MCF 10A (cell line): ENCODE results near the gene ALPK1. TPM values are rescaled to one million over a fixed set of nuclear protein-coding genes. Genes with fewer than 3 reads are reported as not detected.

Source experiments
- BruUV-seq: library from RNA; stranded (reverse); fragments of 400-500 nt; replicated peaks from 2 replicates; lab custom pipeline; 2021; lab: Mats Ljungman, UMichigan
- CTCF ChIA-PET: fragments of 300-600 bp; sonication (Branson Sonifier 250); formaldehyde crosslinking; extraction: SDS; loops from one replicate; lab custom pipeline; 2021; ENCODE audit warnings: antibody characterized with exemption, inconsistent platforms; lab: Yijun Ruan, JAX
- POLR2A ChIA-PET: fragments of 300-600, 350-650 bp; sonication (Branson Sonifier 250); formaldehyde crosslinking; extraction: SDS; loops from one replicate; lab custom pipeline; 2020; ENCODE audit warnings: antibody characterized with exemption, inconsistent platforms; lab: Yijun Ruan, JAX
- DNase-seq: peaks from one replicate; pipeline ENCODE4 v3.0.0-alpha.2; 2018; ENCODE audit not compliant: unreplicated experiment
- H3K27ac Mint-ChIP-seq: one replicate; pipeline ENCODE4 v1.8.0; 2022; ENCODE audit warnings: mild to moderate bottlenecking, low read depth, mixed read lengths; ENCODE audit not compliant: unreplicated experiment
- H3K27me3 Mint-ChIP-seq: one replicate; pipeline ENCODE4 v1.8.0; 2022; ENCODE audit warnings: mixed read lengths; ENCODE audit not compliant: insufficient read depth, unreplicated experiment
- H3K36me3 Mint-ChIP-seq: one replicate; pipeline ENCODE4 v1.8.0; 2022; ENCODE audit warnings: mild to moderate bottlenecking, moderate library complexity, mixed read lengths; ENCODE audit not compliant: insufficient read depth, unreplicated experiment
- H3K4me1 Mint-ChIP-seq: one replicate; pipeline ENCODE4 v1.8.0; 2022; ENCODE audit warnings: mixed read lengths; ENCODE audit not compliant: insufficient read depth, unreplicated experiment
- H3K4me3 Mint-ChIP-seq: one replicate; pipeline ENCODE4 v1.8.0; 2022; ENCODE audit warnings: mild to moderate bottlenecking, moderate library complexity, mixed read lengths; ENCODE audit not compliant: unreplicated experiment
- H3K9me3 Mint-ChIP-seq: one replicate; pipeline ENCODE4 v1.8.0; 2022; ENCODE audit warnings: mixed read lengths; ENCODE audit not compliant: unreplicated experiment
- intact Hi-C: fragments of 100-400 bp; cut with micrococcal nuclease; formaldehyde crosslinking; loops from 2 replicates; pipeline ENCODE4 v1.14.1; 2022
- total RNA-seq: library from RNA; stranded (reverse); gene quantifications from 2 replicates; pipeline ENCODE4 v1.2.3, GENCODE V29; 2022
- TF ChIP-seq, protein P1 (sequence below): fragments of 200-600 bp; IDR thresholded peaks from one replicate; pipeline ENCODE4 v1.8.0; 2022; ENCODE audit warnings: antibody characterized with exemption, mild to moderate bottlenecking; ENCODE audit not compliant: unreplicated experiment

Gene ALPK1
- total RNA-seq, 1 experiment from 2014 or later = 20.3 TPM

- H3K27me3 Mint-ChIP-seq = no peaks in the 10 kb centered on the region
- H3K27ac Mint-ChIP-seq = no peak overlapping the region
- TF ChIP-seq, protein P1, sequence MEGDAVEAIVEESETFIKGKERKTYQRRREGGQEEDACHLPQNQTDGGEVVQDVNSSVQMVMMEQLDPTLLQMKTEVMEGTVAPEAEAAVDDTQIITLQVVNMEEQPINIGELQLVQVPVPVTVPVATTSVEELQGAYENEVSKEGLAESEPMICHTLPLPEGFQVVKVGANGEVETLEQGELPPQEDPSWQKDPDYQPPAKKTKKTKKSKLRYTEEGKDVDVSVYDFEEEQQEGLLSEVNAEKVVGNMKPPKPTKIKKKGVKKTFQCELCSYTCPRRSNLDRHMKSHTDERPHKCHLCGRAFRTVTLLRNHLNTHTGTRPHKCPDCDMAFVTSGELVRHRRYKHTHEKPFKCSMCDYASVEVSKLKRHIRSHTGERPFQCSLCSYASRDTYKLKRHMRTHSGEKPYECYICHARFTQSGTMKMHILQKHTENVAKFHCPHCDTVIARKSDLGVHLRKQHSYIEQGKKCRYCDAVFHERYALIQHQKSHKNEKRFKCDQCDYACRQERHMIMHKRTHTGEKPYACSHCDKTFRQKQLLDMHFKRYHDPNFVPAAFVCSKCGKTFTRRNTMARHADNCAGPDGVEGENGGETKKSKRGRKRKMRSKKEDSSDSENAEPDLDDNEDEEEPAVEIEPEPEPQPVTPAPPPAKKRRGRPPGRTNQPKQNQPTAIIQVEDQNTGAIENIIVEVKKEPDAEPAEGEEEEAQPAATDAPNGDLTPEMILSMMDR = no peak
- peaks cover 10% of the 10 kb centered on the region for H3K9me3 Mint-ChIP-seq
- POLR2A ChIA-PET = interaction anchor here (0.7 kb wide), 1 partner anchor 166 kb away, joined by 3 read pairs; no protein-coding TSS in a partner anchor
- CTCF ChIA-PET = interaction anchor here (0.6 kb wide), 1 partner anchor 20 kb away, joined by 3 read pairs; no protein-coding TSS in a partner anchor
- intact Hi-C loops = no loop called here
- no peak for DNase-seq
- no peak overlapping the region for H3K4me3 Mint-ChIP-seq
- no TSS peak for BruUV-seq
- no peaks in the 10 kb centered on the region for H3K36me3 Mint-ChIP-seq
- H3K4me1 Mint-ChIP-seq = no peaks in the 10 kb centered on the region
Observed at GRCh38 chr4:112451104-112451503, 153.9 kb downstream of the ALPK1 start.

GRCh38 chr4:112451831-112452230 is 154.7 kb downstream of the ALPK1 start:
- CTCF ChIA-PET = no interaction called here
- H3K27me3 Mint-ChIP-seq = no peaks in the 10 kb centered on the region
- H3K36me3 Mint-ChIP-seq = no peaks in the 10 kb centered on the region
- no peaks in the 10 kb centered on the region for H3K4me1 Mint-ChIP-seq
- DNase-seq = no peak
- no TSS peak for BruUV-seq
- POLR2A ChIA-PET = interaction anchor here (0.7 kb wide), 1 partner anchor 166 kb away, joined by 3 read pairs; no protein-coding TSS in a partner anchor
- H3K4me3 Mint-ChIP-seq = no peak overlapping the region
- H3K27ac Mint-ChIP-seq = no peak overlapping the region
- peaks cover 7% of the 10 kb centered on the region for H3K9me3 Mint-ChIP-seq
- intact Hi-C loops = no loop called here
- TF ChIP-seq, protein P1 = no peak

DNA sequence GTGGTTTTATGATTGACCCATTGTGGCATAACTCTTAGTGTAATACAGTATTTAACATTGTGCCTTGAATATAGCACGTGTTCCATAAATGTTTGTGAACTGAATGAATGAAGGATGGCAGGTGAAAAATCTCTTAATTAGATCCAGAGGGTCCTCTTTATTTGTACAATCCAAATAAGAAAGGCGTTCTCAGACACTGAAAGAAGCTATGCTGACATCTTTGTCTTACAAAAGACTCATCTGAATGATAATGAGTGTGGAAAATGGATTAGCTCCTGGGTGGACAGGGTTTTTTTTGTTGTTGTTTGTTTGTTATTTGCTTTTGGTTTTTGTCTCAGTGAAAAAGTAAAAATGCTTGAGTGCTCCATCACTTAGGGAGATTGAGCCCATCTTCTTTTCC is 156.2 kb downstream of the ALPK1 start:
- no peak for DNase-seq
- ChIA-PET CTCF (interaction anchor here (0.7 kb wide), 1 partner anchor 1504 kb away, joined by 3 read pairs; no protein-coding TSS in a partner anchor), POLR2A (no interaction called here)
- Mint-ChIP-seq H3K4me1 (no peaks in the 10 kb centered on the region), H3K27me3 (no peaks in the 10 kb centered on the region), H3K4me3 (no peak overlapping the region), H3K36me3 (no peaks in the 10 kb centered on the region), H3K27ac (no peak overlapping the region), H3K9me3 (peaks cover 15% of the 10 kb centered on the region)
- intact Hi-C loops = no loop called here
- BruUV-seq = no TSS peak
- TF ChIP-seq, protein P1 = no peak

DNA sequence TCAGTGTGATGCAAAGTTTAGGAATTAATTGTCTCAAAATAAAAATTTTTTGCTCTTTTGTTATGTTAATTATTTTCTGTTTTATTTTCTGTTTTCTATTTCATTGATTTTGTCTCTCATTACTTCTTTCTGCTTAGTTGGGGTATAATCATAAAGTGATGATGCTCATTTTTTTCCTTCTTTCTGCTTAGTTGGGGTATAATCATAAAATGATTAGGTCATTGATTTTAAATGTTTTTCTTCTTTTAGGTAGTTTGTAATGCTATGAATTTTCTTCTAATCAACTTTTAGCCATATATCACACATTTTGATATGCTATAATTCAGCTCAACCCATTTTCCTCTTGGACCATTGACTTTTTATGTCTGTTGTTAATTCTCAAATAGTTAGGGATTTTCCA is 175.1 kb downstream of the ALPK1 start:
- intact Hi-C loops = no loop called here
- TF ChIP-seq, protein P1 = no peak
- Mint-ChIP-seq H3K4me1 (no peaks in the 10 kb centered on the region), H3K36me3 (no peaks in the 10 kb centered on the region), H3K9me3 (no peaks in the 10 kb centered on the region), H3K4me3 (no peak overlapping the region), H3K27me3 (no peaks in the 10 kb centered on the region), H3K27ac (no peak overlapping the region)
- ChIA-PET CTCF (no interaction called here), POLR2A (no interaction called here)
- no peak for DNase-seq
- no TSS peak for BruUV-seq
